AG09309 (cell line): ENCODE data around the gene CPZ.

Source experiments
- DNase-seq: peaks from one replicate; pipeline ENCODE4 v3.0.0-alpha.2; 2010; ENCODE audit warnings: low read depth
- H3K4me3 ChIP-seq: 2 replicates; pipeline ENCODE4 v1.5.1; 2011; ENCODE audit warnings: mild to moderate bottlenecking, low read depth, low read length, moderate library complexity; ENCODE audit not compliant: control insufficient read depth
- TF ChIP-seq, protein P1 (sequence below): IDR thresholded peaks from 2 replicates; pipeline ENCODE4 v1.5.1; 2011; ENCODE audit warnings: mild to moderate bottlenecking, low read depth, low read length, inconsistent platforms; ENCODE audit not compliant: insufficient read depth, control insufficient read depth; ENCODE audit errors: missing control alignments

CPZ gene

DNA sequence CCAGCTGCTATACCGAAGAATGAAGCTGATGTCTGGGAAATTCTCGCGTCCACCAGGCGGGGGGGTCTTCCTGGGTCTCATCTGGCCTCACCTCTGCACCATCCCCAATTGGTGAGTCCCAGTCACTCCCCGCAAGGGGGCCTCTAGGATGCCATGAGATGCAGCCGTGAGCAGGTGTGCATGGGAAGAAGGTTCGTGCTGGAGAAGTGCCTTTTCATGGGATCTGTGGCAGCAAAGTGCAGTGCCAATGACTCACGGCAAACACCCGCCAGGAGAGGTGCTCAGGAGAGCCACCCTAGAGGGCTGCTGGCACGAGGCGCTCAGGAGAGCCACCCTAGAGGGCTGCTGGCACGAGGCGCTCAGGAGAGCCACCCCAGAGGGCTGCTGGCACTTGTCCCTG lies 55.1 kb downstream of the CPZ start:
- TF ChIP-seq, protein P1, sequence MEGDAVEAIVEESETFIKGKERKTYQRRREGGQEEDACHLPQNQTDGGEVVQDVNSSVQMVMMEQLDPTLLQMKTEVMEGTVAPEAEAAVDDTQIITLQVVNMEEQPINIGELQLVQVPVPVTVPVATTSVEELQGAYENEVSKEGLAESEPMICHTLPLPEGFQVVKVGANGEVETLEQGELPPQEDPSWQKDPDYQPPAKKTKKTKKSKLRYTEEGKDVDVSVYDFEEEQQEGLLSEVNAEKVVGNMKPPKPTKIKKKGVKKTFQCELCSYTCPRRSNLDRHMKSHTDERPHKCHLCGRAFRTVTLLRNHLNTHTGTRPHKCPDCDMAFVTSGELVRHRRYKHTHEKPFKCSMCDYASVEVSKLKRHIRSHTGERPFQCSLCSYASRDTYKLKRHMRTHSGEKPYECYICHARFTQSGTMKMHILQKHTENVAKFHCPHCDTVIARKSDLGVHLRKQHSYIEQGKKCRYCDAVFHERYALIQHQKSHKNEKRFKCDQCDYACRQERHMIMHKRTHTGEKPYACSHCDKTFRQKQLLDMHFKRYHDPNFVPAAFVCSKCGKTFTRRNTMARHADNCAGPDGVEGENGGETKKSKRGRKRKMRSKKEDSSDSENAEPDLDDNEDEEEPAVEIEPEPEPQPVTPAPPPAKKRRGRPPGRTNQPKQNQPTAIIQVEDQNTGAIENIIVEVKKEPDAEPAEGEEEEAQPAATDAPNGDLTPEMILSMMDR: no peak
- H3K4me3 ChIP-seq: no peak overlapping the region
- DNase-seq: no peak

DNA sequence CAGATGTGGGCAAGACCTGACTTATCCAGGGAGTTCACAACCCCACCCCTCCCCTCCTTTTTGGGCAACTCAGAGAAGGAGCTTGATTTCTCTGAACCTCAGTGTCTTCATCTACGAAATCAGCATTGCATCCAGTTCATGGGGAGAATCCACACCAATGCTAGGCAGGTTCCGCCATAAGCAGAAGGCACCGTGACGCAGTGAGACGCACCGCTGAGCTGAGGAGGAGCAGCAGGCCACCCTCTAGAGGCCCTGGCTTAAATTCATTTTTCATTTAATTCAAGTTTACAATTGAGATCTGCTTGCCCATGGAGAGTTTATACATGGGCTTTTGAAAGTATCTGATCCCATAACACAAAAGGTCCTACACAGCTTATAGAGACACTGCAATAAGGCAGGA lies 55.7 kb downstream of the CPZ start:
- TF ChIP-seq, protein P1: no peak
- no peak overlapping the region for H3K4me3 ChIP-seq
- no peak for DNase-seq

DNA sequence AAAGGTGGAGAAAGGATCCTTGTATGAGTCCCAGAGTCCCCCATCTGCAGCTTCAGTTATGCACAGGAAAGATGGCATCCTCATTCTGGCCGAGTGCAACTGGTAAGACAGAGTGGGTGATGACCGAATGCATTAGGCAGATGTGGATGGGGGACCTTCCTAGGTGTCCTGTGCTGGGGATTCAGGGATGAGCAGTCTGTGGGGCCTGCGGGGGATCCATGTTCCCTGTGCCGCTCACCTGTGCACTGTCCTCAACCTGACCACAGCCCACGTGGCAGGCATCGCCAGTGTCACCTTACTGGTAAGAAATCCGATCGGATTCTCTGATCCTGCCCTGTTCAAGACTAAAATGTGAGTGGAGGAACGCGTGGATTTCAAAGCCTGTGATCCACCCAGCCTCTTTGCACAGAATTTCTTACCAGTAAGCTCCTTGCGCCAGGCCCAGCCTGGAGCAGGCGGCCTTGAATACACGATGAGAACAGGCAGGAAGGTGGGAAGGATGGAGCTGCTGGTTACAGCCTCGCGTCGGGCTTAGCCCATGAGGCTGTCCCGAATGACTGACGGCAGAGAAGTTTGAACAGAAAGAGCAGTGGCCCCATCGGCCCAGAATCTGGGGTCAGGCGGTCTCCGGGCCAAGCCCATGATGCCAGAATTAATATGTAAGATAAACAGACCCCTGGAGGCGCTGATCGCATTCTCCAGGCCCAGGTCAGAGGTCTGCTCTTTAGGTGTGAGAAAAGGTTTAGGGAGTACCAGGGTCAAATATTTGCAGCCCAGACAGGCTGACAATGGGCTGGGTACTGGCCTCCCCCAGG lies 56.5 kb downstream of the CPZ start:
- TF ChIP-seq, protein P1: no peak
- H3K4me3 ChIP-seq: no peak overlapping the region
- no peak for DNase-seq

DNA sequence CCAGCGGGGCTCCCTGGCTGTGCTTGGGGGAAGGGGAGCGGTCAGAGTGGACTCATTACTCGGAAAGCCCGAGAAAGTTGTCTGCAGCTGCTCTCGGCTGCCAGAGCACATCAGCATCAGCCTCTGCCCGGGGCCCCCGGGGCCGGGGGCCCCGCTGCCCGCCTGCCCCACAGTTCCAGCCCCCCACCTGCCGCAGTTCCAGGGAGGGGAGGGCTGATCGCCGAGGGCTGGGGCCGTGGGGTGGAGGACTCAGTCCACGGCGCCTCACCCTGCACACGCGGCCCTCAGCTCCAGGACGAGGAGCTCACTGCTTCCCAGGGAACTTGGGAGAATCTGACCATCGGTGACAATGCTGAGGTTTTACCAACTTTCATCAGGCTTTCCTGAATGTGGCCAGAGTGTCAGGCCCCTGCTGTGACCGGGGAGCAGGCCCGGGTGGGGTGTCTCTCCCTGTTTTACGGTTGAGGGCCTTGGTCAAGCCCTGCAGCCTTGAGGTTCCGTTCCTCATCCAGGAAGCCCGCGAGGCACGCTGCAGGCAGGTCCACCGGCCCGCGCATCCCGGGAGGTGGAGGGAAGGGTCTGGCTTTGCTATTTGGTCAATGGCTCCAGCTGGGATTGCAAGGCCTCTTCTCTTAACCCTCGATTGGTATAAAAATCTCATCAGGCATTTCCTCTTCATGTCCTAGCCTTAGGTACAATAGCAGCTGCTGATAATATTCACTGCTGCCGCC lies 57.2 kb downstream of the CPZ start:
- no peak overlapping the region for H3K4me3 ChIP-seq
- DNase-seq: no peak
- TF ChIP-seq, protein P1: no peak

DNA sequence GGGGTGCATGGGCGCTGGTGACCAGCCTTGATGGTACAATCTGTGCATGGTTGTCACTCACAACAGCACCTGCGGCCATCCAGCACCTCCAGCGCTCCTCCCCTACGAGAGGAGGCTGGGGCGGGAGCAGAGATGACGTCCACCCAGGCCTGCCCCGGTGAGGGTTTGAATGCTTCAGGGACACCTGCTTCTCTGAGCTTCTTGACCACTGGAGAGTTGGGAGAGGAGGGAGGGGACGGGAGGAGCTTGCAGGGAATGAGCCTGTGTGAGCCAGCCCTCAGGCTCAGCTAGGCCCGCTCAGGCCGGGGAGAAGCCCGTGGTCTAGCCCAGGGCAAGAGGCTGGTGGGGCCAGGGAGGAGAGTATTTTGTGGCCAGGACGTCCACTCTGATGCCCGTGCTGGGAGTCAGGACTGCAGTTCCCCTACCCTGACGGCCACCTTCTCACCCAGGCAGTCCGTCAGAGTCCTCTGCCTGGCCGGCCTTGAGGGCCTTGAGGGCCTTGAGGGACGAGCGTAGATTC lies 59.2 kb downstream of the CPZ start:
- H3K4me3 ChIP-seq: no peak overlapping the region
- DNase-seq: no peak
- TF ChIP-seq, protein P1: no peak

DNA sequence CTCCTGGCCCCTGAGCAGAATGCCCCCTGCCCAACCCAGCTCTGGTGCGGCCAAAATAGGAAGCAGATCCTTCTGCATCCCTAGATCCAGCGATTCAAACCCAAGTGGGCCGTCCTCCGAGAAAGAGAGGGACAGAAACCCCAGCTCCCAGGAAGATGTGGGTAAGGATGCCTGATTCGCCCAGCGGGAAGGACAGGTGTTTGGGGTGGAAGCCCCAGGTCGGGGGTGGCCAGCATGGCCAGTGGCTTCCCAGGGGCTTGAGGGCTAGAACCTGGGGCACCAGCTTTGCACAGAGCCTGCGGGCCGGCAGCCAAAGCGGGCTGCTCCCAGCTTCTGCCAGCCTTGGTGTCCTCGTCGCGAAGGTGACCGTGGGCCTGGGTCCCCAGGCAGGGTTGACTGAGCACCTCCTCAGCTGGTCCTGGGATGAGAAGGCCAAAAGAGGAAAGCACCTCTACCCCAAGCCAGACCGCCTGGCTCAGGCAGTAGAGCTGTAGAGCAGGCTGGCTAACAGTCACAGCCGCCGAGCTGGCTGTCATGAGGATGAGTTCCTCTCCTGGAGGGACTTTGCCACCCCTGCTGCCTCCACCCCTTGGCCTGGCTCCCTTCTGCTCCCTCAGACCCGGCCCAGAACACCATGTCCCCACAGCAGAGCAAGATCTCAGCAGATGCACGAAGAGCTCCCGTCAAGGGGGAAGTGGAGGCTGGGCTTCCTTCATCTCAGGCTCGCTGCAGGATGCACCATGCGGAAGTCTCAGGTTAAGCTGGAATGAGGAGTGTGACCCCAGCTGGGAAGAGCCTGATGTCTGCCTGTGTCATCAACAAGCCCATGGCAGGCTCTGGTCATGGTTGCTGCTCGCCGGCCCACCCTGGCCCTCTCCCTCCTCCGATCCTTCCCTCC lies 59.9 kb downstream of the CPZ start:
- DNase-seq: no peak
- no peak overlapping the region for H3K4me3 ChIP-seq
- TF ChIP-seq, protein P1: no peak
